ENCODE data around the gene NELFCD.

Gene NELFCD

GRCh38 chr20:59032023-59032712 lies 51.1 kb downstream of the NELFCD start, which contains the start of gene ATP5F1E (continued):
- TF ChIP-seq ZNF645 (tag by site-specific recombination; IDR thresholded peaks at IDR 0.05) (no peak), ZNF112 (tag by site-specific recombination; IDR thresholded peaks at IDR 0.05) (no peak), ZNF701 (tag by site-specific recombination; IDR thresholded peaks at IDR 0.05) (no peak), ZBTB21 (tag by site-specific recombination; IDR thresholded peaks at IDR 0.05) (no peak), ZNF670 (tag by site-specific recombination; IDR thresholded peaks at IDR 0.05; ENCODE audit: low read depth) (no peak), ZNF48 (tag by site-specific recombination; IDR thresholded peaks at IDR 0.05) (no peak), ZNF169 (tag by site-specific recombination; IDR thresholded peaks at IDR 0.05) (no peak), ZNF423 (tag by site-specific recombination; IDR thresholded peaks at IDR 0.05) (no peak), ZNF529 (tag by site-specific recombination; IDR thresholded peaks at IDR 0.05; ENCODE audit: insufficient replicate concordance) (no peak), ZNF24 (tag by site-specific recombination; IDR thresholded peaks at IDR 0.05) (no peak), ZNF837 (tag by site-specific recombination; IDR thresholded peaks at IDR 0.05) (no peak), ZNF416 (tag by site-specific recombination; IDR thresholded peaks at IDR 0.05) (no peak), PRDM4 (tag by site-specific recombination; IDR thresholded peaks at IDR 0.05) (no peak; the same call in 1 of the 2 replicates), ZNF610 (tag by site-specific recombination; IDR thresholded peaks at IDR 0.05; ENCODE audit: borderline replicate concordance) (peak; percentile 27; the same call in 1 of the 2 replicates), ZNF23 (tag by site-specific recombination; IDR thresholded peaks at IDR 0.05; ENCODE audit: borderline replicate concordance) (no peak), ZNF140 (tag by site-specific recombination; IDR thresholded peaks at IDR 0.05) (no peak), ZIC2 (tag by site-specific recombination; IDR thresholded peaks at IDR 0.05) (0 out of 2 replicates have a peak, but pooled peaks have one; percentile 44), MZF1 (tag by site-specific recombination; IDR thresholded peaks at IDR 0.05; ENCODE audit: borderline replicate concordance) (no peak), ZNF223 (tag by site-specific recombination; IDR thresholded peaks at IDR 0.05) (no peak), ZNF521 (tag by site-specific recombination; IDR thresholded peaks at IDR 0.05) (no peak), BCL11A (tag by site-specific recombination; IDR thresholded peaks at IDR 0.05; ENCODE audit: low read depth) (no peak), PRDM1 (tag by site-specific recombination; IDR thresholded peaks at IDR 0.05) (peak; percentile 4; the same call in 1 of the 2 replicates), ZSCAN5A (tag by site-specific recombination; IDR thresholded peaks at IDR 0.05) (peak; percentile 65; the same call in 1 of the 2 replicates), HOXC10 (CRISPR knock-in tag; IDR thresholded peaks at IDR 0.05) (no peak), ZNF624 (tag by site-specific recombination; IDR thresholded peaks at IDR 0.05) (no peak), ZNF19 (tag by site-specific recombination; IDR thresholded peaks at IDR 0.05; ENCODE audit: low read depth) (no peak), ZNF768 (tag by site-specific recombination; IDR thresholded peaks at IDR 0.05) (no peak), ZNF776 (tag by site-specific recombination; IDR thresholded peaks at IDR 0.05; ENCODE audit: borderline replicate concordance) (no peak), GFI1B (tag by site-specific recombination; IDR thresholded peaks at IDR 0.05) (no peak), KLF8 (tag by site-specific recombination; IDR thresholded peaks at IDR 0.05) (peak; percentile 60), GLIS2 (tag by site-specific recombination; IDR thresholded peaks at IDR 0.05) (peak; percentile 75; the same call in 1 of the 2 replicates)

Measured in HEK293 (cell line).